ENCODE data around the gene TBPL1.

Gene TBPL1

DNA sequence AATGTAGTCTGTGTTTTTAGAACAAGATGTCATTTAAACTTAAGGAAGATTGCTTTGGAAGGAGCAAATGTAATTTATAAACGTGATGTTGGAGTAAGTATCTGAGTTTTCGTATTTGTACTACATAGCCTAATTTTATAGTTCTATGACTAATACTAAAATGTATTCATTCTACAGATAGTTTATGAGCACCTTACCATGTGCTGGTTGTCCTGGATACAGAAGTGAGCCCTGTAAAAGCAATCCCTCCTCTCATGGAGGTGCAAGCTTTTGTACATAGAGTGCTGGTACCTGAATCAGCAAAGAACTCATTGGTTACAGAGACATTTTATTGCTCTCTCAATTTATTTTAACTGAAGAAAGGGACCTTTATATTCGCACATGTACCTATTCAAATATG, 27.1 kb downstream of the TBPL1 start:
- TF ChIP-seq, protein P1, sequence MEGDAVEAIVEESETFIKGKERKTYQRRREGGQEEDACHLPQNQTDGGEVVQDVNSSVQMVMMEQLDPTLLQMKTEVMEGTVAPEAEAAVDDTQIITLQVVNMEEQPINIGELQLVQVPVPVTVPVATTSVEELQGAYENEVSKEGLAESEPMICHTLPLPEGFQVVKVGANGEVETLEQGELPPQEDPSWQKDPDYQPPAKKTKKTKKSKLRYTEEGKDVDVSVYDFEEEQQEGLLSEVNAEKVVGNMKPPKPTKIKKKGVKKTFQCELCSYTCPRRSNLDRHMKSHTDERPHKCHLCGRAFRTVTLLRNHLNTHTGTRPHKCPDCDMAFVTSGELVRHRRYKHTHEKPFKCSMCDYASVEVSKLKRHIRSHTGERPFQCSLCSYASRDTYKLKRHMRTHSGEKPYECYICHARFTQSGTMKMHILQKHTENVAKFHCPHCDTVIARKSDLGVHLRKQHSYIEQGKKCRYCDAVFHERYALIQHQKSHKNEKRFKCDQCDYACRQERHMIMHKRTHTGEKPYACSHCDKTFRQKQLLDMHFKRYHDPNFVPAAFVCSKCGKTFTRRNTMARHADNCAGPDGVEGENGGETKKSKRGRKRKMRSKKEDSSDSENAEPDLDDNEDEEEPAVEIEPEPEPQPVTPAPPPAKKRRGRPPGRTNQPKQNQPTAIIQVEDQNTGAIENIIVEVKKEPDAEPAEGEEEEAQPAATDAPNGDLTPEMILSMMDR (IDR thresholded peaks at IDR 0.05; ENCODE audit: insufficient read depth, low read length, poor library complexity, severe bottlenecking) = no peak
- DNase-seq (ENCODE audit: extremely low read depth, insufficient read length) = no peak
- Histone ChIP-seq H3K27me3 (replicated peaks; ENCODE audit: control insufficient read depth, insufficient read depth, low read length) (no peaks in the 10 kb centered on the region), H3K4me3 (replicated peaks; ENCODE audit: low read depth, low read length) (no peak overlapping the region), H3K36me3 (ENCODE audit: control insufficient read depth, insufficient read depth, low read length) (peaks cover 4% of the 10 kb centered on the region)

DNA sequence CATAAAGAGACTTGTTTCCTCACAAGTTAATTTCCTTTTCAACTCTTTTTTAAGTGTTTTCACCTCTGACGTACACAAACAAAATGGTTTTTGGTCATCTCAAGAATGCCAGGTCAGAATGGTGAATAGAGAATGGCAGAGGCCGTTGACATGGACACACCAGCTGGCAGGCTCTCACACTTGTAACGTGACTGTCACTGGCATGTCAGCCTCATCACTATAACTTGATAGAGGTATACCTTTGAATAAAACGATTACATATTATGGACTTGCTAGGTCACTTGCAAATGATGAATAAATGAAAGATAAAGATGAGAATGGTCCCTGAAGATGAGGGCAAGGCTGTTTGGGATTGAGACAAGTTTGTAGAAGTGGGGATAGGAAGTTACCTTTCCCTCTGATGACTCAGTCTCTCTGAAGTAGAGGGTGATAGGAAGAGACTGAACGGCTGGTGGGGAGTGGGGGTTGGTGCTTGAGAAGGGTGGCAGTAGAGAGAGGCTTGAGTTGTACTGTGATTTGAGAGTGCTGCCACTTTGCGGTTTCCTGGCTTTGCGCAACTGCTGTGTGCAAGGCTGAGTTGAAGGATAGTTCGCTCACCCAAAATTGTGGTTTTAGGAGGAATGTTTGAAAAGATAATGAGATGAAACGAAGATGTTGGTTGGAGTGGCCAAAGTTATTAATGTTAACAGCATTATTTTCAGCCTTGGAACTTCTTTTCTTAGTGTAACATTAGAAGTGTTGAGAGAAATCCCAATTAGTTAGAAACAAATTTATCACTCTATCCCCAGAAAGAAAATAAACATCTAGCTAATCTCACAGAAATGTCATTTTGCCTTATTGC, 30.3 kb downstream of the TBPL1 start:
- TF ChIP-seq, protein P1 (IDR thresholded peaks at IDR 0.05; ENCODE audit: insufficient read depth, low read length, poor library complexity, severe bottlenecking) = no peak
- Histone ChIP-seq H3K27me3 (replicated peaks; ENCODE audit: control insufficient read depth, insufficient read depth, low read length) (no peaks in the 10 kb centered on the region), H3K4me3 (replicated peaks; ENCODE audit: low read depth, low read length) (no peak overlapping the region), H3K36me3 (ENCODE audit: control insufficient read depth, insufficient read depth, low read length) (peaks cover 4% of the 10 kb centered on the region)
- DNase-seq (ENCODE audit: extremely low read depth, insufficient read length) = no peak

DNA sequence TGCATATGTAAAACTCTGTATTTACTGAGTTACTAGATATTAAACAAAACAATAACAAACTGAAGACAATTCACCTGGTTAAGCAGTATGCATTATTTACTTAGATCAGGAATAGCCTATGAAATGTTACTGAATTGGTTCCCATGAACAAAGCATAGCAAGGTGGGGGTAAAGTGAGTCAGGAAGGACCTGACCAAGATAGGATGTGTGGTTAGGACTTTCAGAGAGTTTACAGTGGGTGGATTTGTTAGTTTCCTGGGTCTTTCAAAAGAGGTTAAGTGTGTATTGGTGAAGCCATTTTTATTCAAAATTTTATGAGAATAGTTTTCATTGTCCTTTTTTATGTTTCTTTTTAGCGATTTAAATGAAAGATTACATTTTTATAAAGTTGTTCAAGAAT, 32.9 kb downstream of the TBPL1 start:
- TF ChIP-seq, protein P1 (IDR thresholded peaks at IDR 0.05; ENCODE audit: insufficient read depth, low read length, poor library complexity, severe bottlenecking) = no peak
- Histone ChIP-seq H3K4me3 (replicated peaks; ENCODE audit: low read depth, low read length) (no peak overlapping the region), H3K36me3 (ENCODE audit: control insufficient read depth, insufficient read depth, low read length) (peaks cover 7% of the 10 kb centered on the region), H3K27me3 (replicated peaks; ENCODE audit: control insufficient read depth, insufficient read depth, low read length) (no peaks in the 10 kb centered on the region)
- no peak for DNase-seq (ENCODE audit: extremely low read depth, insufficient read length)

DNA sequence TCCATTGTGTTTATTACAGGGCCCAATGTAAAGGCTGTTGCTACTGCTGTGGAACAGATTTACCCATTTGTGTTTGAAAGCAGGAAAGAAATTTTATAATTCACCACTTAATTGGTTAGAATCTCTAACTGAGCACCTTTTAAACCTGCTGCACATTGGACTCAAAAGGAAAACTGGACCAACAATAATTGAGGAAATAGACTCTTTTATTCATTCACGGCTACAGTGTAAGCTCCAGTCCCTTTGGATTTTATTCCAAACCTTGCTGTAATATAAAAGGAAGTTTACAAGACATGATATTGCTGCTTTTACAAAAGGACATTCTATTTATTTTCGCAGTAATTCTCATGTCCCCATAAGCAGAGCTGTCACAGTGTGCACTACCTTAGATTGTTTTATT, 33.9 kb downstream of the TBPL1 start:
- TF ChIP-seq, protein P1 (IDR thresholded peaks at IDR 0.05; ENCODE audit: insufficient read depth, low read length, poor library complexity, severe bottlenecking) = no peak
- H3K4me3 ChIP-seq (replicated peaks; ENCODE audit: low read depth, low read length) = no peak overlapping the region
- peaks cover 7% of the 10 kb centered on the region for H3K36me3 ChIP-seq (ENCODE audit: control insufficient read depth, insufficient read depth, low read length)
- no peak for DNase-seq (ENCODE audit: extremely low read depth, insufficient read length)
- no peaks in the 10 kb centered on the region for H3K27me3 ChIP-seq (replicated peaks; ENCODE audit: control insufficient read depth, insufficient read depth, low read length)

DNA sequence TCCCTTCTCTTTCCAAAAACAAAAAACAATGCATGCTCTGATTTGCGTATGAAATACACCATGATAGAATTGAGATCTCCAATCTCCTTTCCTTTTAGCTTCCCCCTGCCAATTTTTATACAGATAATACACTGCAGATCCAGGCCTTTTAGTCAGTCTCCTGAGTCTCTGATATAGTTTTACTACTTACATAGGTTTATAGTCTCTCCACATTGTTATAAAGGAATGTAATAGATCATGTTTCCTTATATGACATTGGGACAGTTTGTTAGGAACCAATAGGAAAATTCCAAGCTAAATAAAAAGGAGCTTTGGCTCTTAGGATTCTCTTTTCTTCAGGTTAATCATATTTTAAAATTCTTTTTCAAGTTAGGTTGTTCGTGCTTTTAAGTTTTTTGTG, 36.5 kb downstream of the TBPL1 start:
- DNase-seq (ENCODE audit: extremely low read depth, insufficient read length) = no peak
- peaks cover 4% of the 10 kb centered on the region for H3K36me3 ChIP-seq (ENCODE audit: control insufficient read depth, insufficient read depth, low read length)
- TF ChIP-seq, protein P1 (IDR thresholded peaks at IDR 0.05; ENCODE audit: insufficient read depth, low read length, poor library complexity, severe bottlenecking) = no peak

More for the DNA sequence above, 36.5 kb downstream of the TBPL1 start:
- H3K27me3 ChIP-seq (replicated peaks; ENCODE audit: control insufficient read depth, insufficient read depth, low read length) = no peaks in the 10 kb centered on the region
- H3K4me3 ChIP-seq (replicated peaks; ENCODE audit: low read depth, low read length) = no peak overlapping the region
